Activated CD4-positive, CD25-positive, alpha-beta regulatory T cell treated with anti-CD3 and anti-CD28 coated beads, Interleukin-2, amount 50 U/mL, for 72 hours (primary cell): ENCODE results near the gene FCHSD2.
"Not testable (repeated sequence)": the region's sequence is repeated elsewhere in the genome, so short reads cannot be mapped to it uniquely, and the experiment has no call there.

Experiments used
- DNase-seq: peaks from one replicate; pipeline ENCODE4 v3.0.0; 2021

Gene FCHSD2

DNA sequence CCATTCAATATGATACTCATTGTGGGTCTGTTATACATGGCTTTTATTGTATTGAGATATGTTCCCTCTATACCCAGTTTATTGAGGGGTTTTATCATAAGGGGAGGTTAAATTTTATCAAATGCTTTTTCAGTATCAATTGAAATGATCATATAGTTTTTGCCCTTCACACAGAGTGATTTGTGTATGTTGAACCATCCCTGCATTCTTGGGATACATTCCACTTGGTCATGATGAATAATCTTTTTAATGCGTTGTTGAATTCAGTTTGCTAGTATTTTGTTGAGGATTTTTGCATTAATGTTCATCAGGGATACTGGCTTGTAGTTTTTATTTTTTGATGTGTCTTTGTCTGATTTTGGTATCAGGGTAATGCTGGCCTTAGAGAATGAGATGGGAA, 229.9 kb downstream of the FCHSD2 start:
- no peak for DNase-seq

DNA sequence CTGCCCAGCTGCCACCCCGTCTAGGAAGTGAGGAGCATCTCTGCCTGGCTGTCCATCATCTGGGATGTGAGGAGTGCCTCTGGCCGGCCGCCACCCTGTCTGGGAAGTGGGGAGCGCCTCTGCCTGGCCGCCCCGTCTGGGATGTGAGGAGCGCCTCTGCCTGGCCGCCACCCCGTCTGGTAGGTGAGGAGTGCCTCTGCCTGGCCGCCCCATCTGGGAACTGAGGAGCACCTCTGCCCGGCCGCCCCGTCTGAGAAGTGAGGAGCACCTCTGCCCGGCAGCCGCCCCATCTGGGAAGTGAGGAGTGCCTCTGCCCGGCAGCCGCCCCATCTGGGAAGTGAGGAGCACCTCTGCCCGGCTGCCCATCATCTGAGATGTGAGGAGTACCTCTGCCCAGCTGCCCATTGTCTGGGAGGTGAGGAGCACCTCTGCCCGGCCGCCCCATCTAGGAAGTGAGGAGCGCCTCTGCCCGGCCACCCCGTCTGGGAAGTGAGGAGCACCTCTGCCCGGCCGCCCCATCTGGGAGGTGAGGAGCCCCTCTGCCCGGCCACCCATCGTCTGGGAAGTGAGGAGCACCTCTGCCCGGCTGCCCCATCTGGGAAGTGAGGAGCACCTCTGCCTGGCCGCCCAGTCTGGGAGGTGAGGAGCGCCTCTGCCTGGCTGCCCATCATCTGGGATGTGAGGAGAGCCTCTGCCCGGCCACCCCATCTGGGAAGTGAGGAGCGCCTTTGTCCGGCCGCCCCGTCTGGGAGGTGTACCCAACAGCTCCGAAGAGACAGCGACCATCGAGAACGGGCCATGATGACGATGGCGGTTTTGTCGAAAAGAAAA, 232.3 kb downstream of the FCHSD2 start:
- not testable (repeated sequence) for DNase-seq

DNA sequence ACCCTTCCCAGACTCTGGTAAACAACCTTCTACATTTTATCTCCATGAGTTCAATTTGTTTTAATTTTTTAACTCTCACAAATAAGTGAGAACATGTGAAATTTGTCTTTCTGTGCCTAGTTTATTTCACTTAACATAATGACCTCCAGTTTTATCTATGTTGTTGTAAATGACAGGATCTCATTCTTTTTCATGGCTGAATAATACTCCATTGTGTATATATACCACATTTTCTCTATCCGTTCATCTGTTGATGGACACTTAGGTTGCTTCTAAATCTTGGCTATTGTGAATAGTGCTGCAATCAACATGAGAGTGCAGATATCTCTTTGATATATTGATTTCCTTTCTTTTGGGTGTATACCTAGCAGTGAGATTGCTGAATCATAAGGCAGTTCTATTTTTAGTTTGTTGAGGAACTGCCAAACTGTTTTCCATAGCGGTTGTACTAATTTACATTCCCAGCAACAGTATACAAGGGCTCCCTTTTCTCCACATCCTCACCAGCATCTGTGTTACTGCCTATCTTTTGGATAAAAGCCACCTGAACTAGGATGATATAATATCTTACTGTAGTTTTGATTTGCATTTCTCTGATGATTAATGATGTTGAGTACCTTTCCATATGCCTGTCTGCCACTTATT, 234.0 kb downstream of the FCHSD2 start:
- no peak for DNase-seq

DNA sequence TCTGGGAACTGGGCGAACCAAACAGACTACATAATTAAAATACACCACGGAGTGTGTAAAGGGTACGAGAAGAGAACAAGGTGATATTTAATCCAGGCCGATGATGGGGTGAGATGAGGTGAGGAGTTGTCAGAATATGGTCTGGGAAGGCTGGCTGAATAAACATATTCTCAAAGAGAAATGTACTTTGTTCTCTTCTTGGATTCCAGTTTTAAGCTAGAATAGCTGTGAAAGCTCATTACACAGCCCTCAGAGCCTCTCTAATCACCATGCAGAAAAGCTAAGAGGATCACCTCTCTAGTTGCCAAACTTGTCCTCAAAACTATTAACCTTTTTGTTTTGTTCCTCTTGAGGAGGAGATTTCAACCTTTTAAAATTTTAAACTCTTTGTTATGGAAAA, 238.1 kb downstream of the FCHSD2 start:
- no peak for DNase-seq

DNA sequence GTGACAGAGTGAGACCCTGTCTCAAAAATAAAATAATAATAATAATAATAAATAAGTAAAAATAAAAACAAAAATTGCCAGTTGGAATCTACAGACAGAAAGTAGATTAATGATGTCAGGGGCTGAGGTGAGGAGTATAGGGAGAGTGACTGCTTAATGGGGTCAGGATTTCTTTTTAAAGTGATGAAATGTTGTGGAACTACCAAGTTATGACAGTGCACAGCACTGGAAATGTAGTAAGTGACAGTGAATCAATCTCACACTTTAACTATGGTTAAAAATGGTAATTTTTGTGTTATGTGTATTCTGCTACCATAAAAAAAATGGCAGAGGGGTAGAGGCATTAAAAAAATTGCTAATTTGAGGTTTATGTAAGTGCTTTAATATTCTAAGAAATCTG, 240.7 kb downstream of the FCHSD2 start:
- DNase-seq = no peak

DNA sequence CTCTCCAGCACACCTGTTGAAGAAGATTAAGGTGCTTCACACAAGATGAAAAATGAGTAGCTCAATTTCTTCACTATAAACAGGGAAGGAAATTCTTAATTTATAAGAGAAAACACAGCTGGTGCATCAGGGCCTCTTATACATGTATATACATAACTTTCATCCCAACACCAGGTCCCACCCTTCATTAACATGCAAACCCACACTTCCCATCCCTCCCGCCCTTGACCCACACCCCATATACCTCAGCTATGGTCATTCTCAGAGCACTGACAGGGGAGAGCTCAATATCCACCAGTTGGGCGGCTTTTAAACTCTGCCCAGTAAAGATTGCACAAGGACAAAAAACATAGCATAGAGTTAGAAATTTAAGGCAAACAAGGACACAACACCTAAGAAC, 242.1 kb downstream of the FCHSD2 start:
- no peak for DNase-seq

GRCh38 chr11:72899238-72899637, 242.9 kb downstream of the FCHSD2 start:
- DNase-seq = no peak

- DNase-seq = no peak
Observed at GRCh38 chr11:72897506-72897905, 244.6 kb downstream of the FCHSD2 start.

DNA sequence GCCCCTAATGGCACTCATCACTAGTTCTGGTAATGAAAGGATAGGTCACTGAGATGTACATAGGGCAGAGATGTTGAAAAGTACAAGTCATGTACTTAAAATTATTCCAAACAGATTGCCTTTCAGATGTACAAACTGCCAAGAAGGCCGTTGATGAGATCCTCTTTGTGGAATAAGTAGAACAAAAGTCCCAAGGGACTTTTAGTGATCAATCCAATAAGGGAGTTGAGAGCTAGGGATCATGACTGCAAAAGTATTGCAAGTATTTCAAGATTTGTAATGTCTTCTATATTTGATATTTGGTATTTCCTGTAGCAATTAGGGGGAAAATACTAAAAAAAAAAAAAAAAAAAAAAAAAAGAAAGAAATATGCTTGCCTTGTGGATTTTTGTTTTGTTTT, 245.7 kb downstream of the FCHSD2 start:
- no peak for DNase-seq

DNA sequence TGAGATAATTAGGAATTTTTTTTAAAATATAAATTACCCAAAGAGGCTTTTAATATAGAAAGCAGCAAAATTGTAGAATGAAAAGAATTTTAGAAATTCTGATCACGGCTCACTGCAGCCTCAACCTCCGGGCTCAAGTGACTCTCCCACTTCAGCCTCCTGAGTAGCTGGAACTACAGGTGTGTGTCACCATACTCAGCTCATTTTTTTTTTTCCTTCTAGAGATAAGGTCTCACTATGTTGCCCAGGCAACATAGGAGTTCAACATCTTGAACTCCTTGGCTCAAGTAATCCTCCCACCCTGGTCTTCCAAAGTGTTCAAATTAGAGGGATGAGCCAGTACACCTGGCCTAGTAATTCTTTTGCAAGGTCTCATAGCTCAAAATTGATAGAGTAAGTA, 251.2 kb downstream of the FCHSD2 start:
- no peak for DNase-seq

- no peak for DNase-seq
Observed at GRCh38 chr11:72886619-72887018, 255.5 kb downstream of the FCHSD2 start.

GRCh38 chr11:72885749-72886609, 256.1 kb downstream of the FCHSD2 start:
- no peak for DNase-seq

DNA sequence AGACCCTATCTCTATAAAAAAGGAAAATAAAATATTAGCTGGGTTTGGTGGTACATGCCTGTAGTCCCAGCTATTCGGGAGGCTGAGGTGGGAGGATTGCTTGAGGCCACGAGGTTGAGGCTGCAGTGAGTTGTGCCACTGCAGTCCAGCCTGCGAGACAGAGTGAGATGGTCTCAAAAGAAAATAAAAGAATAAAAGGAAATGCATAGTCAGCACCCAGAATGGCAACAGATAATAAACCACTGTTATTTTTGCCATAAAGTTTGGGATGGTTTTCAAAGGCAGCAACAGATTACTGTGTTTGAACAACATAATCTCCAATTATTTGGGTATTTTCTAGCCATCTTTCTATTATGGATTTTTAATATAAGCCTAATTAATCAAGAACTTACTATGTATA, 266.0 kb downstream of the FCHSD2 start:
- no peak for DNase-seq

DNA sequence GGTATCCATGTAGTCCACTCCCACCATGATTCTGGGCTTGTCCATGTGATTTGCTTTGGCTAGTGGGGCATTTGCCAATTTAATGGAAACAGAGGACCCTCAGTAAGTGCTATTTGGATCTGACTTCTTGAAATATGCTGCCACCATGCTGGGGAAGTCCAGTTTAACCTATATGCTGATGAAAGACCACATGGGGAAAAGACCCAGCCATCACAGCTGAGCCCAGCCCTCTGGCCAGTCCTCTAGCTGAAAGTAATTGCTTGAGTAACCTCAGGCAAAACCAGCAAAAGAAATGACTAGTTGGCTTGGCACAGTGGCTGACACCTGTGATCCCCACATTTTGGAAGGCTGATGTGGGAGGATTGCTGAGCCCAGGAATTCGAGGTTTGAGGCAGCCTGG, 266.4 kb downstream of the FCHSD2 start:
- DNase-seq = no peak

DNA sequence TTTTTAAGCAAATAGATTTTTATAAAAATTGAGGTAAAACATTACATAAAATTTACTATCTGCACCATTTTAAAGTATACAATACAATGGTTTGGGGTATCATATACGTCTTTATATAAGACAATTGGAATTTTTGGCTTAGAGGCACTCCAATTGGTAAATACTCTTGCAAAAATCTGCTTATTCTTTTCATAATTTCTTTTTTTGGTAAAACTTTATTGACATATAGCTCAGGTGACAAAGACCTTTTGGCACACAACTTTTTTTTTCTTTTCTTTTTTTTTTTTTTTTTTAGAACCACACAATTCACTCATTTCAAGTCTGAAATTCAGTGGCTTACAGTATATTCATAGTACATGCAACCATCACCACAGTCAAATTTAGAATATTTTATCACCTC, 270.1 kb downstream of the FCHSD2 start:
- DNase-seq = no peak

GRCh38 chr11:72871119-72871518, 271.0 kb downstream of the FCHSD2 start:
- no peak for DNase-seq

DNA sequence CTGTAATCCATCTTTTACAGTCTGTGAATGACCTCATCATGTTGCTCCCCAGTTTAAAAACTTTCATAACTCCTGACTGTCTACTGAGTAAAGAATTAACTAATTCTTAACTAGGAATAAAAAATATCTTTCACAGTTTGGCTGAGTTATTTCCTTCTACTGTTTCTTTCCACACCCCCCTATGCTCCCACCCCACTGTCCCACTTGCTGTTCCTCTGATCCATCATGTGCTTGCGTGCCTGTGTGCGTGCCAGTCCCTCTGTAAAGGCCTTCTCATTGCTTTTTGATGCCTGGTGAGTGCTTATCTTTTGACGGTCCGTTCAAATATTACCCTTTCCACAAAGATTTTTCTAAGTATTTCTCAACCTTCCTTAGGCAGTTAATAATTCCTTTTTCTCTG, 272.3 kb downstream of the FCHSD2 start:
- DNase-seq = no peak

- no peak for DNase-seq
Observed at GRCh38 chr11:72867970-72868369, 274.1 kb downstream of the FCHSD2 start.

- DNase-seq = no peak
Observed at GRCh38 chr11:72864702-72865655, 277.1 kb downstream of the FCHSD2 start.

DNA sequence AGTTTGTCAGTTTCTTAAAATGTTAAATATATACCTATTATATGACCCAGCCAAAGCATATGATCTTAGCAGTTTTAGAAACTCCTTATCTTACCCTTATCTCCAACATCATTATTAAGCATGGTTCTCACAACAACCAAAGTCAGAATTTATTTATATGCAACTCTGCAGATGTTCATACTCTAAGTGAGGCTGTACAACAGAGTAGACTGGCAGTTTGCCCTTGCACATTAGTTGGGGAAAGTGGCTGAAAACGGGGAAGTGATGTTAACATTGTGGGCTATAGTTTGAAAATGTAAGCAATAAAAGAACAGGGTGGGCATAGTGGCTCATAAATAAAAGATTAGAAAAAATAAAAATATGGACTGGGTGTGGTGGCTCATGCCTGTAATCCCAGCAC, 278.2 kb downstream of the FCHSD2 start:
- no peak for DNase-seq

DNA sequence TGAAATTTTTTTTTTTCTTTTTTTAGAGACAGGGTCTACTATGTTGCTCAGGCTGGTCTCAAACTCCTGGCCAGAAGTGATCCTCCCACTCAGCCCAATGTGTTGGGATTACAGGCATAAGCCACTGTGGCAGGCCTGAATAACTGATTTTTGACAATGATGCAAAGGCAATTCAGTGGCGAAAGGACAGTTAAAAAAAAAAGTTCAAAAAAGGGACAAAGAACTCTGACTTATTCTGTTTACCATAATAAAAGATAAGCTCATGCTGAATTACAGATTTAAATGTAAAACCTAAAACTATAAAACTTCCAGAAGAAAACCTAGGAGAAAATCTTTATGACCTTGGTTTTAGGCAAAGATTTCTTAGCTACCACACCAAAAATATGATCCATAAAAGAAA, 279.0 kb downstream of the FCHSD2 start:
- DNase-seq = no peak

GRCh38 chr11:72860592-72860991, 281.5 kb downstream of the FCHSD2 start:
- DNase-seq = no peak

GRCh38 chr11:72860010-72860409, 282.1 kb downstream of the FCHSD2 start:
- no peak for DNase-seq
